H1 (cell line): ENCODE measurements around the gene IRS1. TPM values are rescaled to one million over a fixed set of nuclear protein-coding genes. Genes with fewer than 3 reads are reported as not detected.

Source experiments
- CTCF ChIA-PET: fragments of 300-600 bp; sonication (Branson Sonifier 250); formaldehyde crosslinking; loops from one replicate; lab custom pipeline; 2021; ENCODE audit not compliant: partially characterized antibody; lab: Charles Lee
- POLR2A ChIA-PET: fragments of 300-600 bp; sonication (Branson Sonifier 250); formaldehyde crosslinking; loops from one replicate; lab custom pipeline; 2021; ENCODE audit warnings: inconsistent platforms; ENCODE audit not compliant: partially characterized antibody; lab: Charles Lee
- DNase-seq, 2 experiments: peaks; one replicate each; pipeline versions ENCODE4 v3.0.0 to v3.0.0-alpha.2; 2010 to 2022; ENCODE audit warnings: low spot score in 2 of 2, low read depth in 1 of 2, mixed read lengths in 1 of 2
- FAIRE-seq: peaks from 2 replicates; lab custom pipeline; 2011; peaks lifted over from hg19 to GRCh38; lab: Jason Lieb, UNC
- H2AFZ ChIP-seq: 2 replicates; pipeline ENCODE4 v1.8.1; 2012; ENCODE audit warnings: low read length, inconsistent platforms
- H2AK5ac ChIP-seq: 2 replicates; pipeline ENCODE4 v1.6.1; 2013; ENCODE audit warnings: low read depth, low read length
- H2BK120ac ChIP-seq: replicated peaks from 2 replicates; pipeline ENCODE3; 2013; ENCODE audit warnings: low read depth, low read length, inconsistent platforms
- H2BK12ac ChIP-seq: 2 replicates; pipeline ENCODE4 v1.6.1; 2013; ENCODE audit warnings: low read depth, low read length
- H2BK15ac ChIP-seq: 2 replicates; pipeline ENCODE4 v1.6.1; 2013; ENCODE audit warnings: low read length
- H2BK20ac ChIP-seq: 2 replicates; pipeline ENCODE4 v1.6.1; 2013; ENCODE audit warnings: low read length
- H2BK5ac ChIP-seq: 2 replicates; pipeline ENCODE4 v1.6.1; 2013; ENCODE audit warnings: low read depth, low read length
- H3K14ac ChIP-seq: 2 replicates; pipeline ENCODE4 v1.6.1; 2013; ENCODE audit warnings: inconsistent platforms; ENCODE audit not compliant: insufficient read length
- H3K18ac ChIP-seq: 2 replicates; pipeline ENCODE4 v1.6.1; 2013; ENCODE audit warnings: low read length; ENCODE audit errors: extremely low read depth
- H3K23ac ChIP-seq: 2 replicates; pipeline ENCODE4 v1.6.1; 2013; ENCODE audit warnings: inconsistent platforms; ENCODE audit not compliant: insufficient read length
- H3K23me2 ChIP-seq: 2 replicates; pipeline ENCODE4 v1.6.1; 2013; ENCODE audit warnings: low read depth, low read length
- H3K27ac ChIP-seq: 2 replicates; pipeline ENCODE4 v1.6.1; 2011; ENCODE audit warnings: low read depth, low read length, inconsistent platforms
- H3K27me3 ChIP-seq, 4 experiments: replicated peaks in 1 of 4; 1 replicate in 1 of 4; 2 replicates in 3 of 4; pipeline versions ENCODE4 v1.6.1 to v1.8.1; 2011 to 2013; ENCODE audit warnings: low read length in 3 of 4, mild to moderate bottlenecking in 3 of 4, inconsistent platforms in 2 of 4, mixed read lengths in 2 of 4, moderate library complexity in 1 of 4; ENCODE audit not compliant: control insufficient read depth in 3 of 4, insufficient read depth in 3 of 4; ENCODE audit errors: extremely low read depth in 1 of 4
- H3K36me3 ChIP-seq, 4 experiments: 2 replicates each; pipeline versions ENCODE4 v1.6.1 to v1.8.1; 2011 to 2013; ENCODE audit warnings: mild to moderate bottlenecking in 4 of 4, low read length in 3 of 4, moderate library complexity in 2 of 4, control low read depth in 1 of 4, inconsistent platforms in 1 of 4; ENCODE audit not compliant: insufficient read depth in 4 of 4, control insufficient read depth in 2 of 4
- H3K4ac ChIP-seq: replicated peaks from 2 replicates; pipeline ENCODE3; 2013; ENCODE audit warnings: low read length, low read depth, mixed read lengths, inconsistent platforms; ENCODE audit not compliant: insufficient read length
- H3K4me1 ChIP-seq, 4 experiments: replicated peaks in 1 of 4; 1 replicate in 1 of 4; 2 replicates in 3 of 4; pipeline versions ENCODE4 v1.6.1 to v1.8.1; 2011 to 2013; ENCODE audit warnings: low read length in 3 of 4, inconsistent platforms in 2 of 4, mixed read lengths in 1 of 4; ENCODE audit not compliant: insufficient read depth in 4 of 4, control insufficient read depth in 3 of 4
- H3K4me2 ChIP-seq, 2 experiments: 2 replicates each; pipeline versions ENCODE4 v1.6.1 to v1.8.1; 2011 to 2013; ENCODE audit warnings: low read depth in 2 of 2, low read length in 2 of 2, control low read depth in 1 of 2, inconsistent platforms in 1 of 2, mild to moderate bottlenecking in 1 of 2; ENCODE audit not compliant: insufficient read depth in 1 of 2
- H3K4me3 ChIP-seq, 4 experiments: fragments of 200-600, 300-600 bp in 1 of 4; sonication (generic), shearing (Covaris generic), sonication (Bioruptor Twin) in 1 of 4; 2 replicates each; pipeline versions ENCODE4 v1.5.1 to v1.8.1; 2011 to 2016; ENCODE audit warnings: low read length in 4 of 4, low read depth in 3 of 4, control low read depth in 2 of 4, inconsistent platforms in 2 of 4, mild to moderate bottlenecking in 2 of 4, mixed read lengths in 1 of 4, moderate library complexity in 1 of 4; ENCODE audit not compliant: insufficient read depth in 2 of 4; ENCODE audit errors: extremely low read depth in 1 of 4
- H3K56ac ChIP-seq: replicated peaks from 2 replicates; pipeline ENCODE3; 2013; ENCODE audit warnings: low read depth, mild to moderate bottlenecking, mixed read lengths, low read length, inconsistent platforms; ENCODE audit not compliant: insufficient read length
- H3K79me1 ChIP-seq: 2 replicates; pipeline ENCODE4 v1.6.1; 2013; ENCODE audit warnings: low read depth, low read length, control low read depth
- H3K79me2 ChIP-seq, 2 experiments: 2 replicates each; pipeline versions ENCODE4 v1.6.1 to v1.8.1; 2012 to 2013; ENCODE audit warnings: low read length in 2 of 2, mild to moderate bottlenecking in 2 of 2, inconsistent platforms in 1 of 2; ENCODE audit not compliant: insufficient read depth in 2 of 2, control insufficient read depth in 1 of 2
- H3K9ac ChIP-seq, 4 experiments: replicated peaks in 1 of 4; 1 replicate in 1 of 4; 2 replicates in 3 of 4; pipeline versions ENCODE4 v1.6.1 to v1.8.1; 2011 to 2013; ENCODE audit warnings: low read depth in 3 of 4, low read length in 3 of 4, control low read depth in 2 of 4, mild to moderate bottlenecking in 2 of 4, moderate library complexity in 2 of 4, inconsistent platforms in 1 of 4; ENCODE audit errors: extremely low read depth in 1 of 4
- H3K9me3 ChIP-seq, 2 experiments: 2 replicates each; pipeline versions ENCODE4 v1.6.1 to v1.8.1; 2012 to 2013; ENCODE audit warnings: mild to moderate bottlenecking in 2 of 2, moderate library complexity in 2 of 2, control low read depth in 1 of 2, inconsistent platforms in 1 of 2, low read depth in 1 of 2, low read length in 1 of 2, mixed read lengths in 1 of 2; ENCODE audit not compliant: insufficient read depth in 2 of 2
- H4K20me1 ChIP-seq, 2 experiments: replicated peaks in 1 of 2; 2 replicates each; pipeline versions ENCODE3 to v1.8.1; 2011 to 2013; ENCODE audit warnings: inconsistent platforms in 2 of 2, low read length in 2 of 2, mild to moderate bottlenecking in 1 of 2; ENCODE audit not compliant: insufficient read depth in 2 of 2, control insufficient read depth in 1 of 2
- H4K5ac ChIP-seq: 2 replicates; pipeline ENCODE4 v1.6.1; 2013; ENCODE audit warnings: low read length, low read depth, mixed read lengths, inconsistent platforms; ENCODE audit not compliant: insufficient read length
- H4K8ac ChIP-seq: 2 replicates; pipeline ENCODE4 v1.8.0; 2013; ENCODE audit warnings: mild to moderate bottlenecking, moderate library complexity, low read length, inconsistent platforms; ENCODE audit not compliant: insufficient read depth; ENCODE audit errors: extremely low read depth
- H4K91ac ChIP-seq: replicated peaks from 2 replicates; pipeline ENCODE3; 2013; ENCODE audit warnings: low read length, mixed read lengths, inconsistent platforms; ENCODE audit not compliant: insufficient read length
- CREB1 ChIP-seq: IDR thresholded peaks from 2 replicates; pipeline ENCODE4 v1.6.1; 2012; ENCODE audit warnings: inconsistent platforms
- EZH2 ChIP-seq: fragments of 200-600 bp; sonication (generic); IDR thresholded peaks from 2 replicates; pipeline ENCODE4 v1.7.1; 2012; ENCODE audit warnings: low read depth, mild to moderate bottlenecking, moderate library complexity, low read length, inconsistent platforms; ENCODE audit not compliant: severe bottlenecking
- FOSL1 ChIP-seq: IDR thresholded peaks from 2 replicates; pipeline ENCODE4 v1.6.1; 2011; ENCODE audit warnings: mild to moderate bottlenecking, low read depth, low read length, moderate library complexity; ENCODE audit not compliant: insufficient read depth
- JUN ChIP-seq: IDR thresholded peaks from 2 replicates; pipeline ENCODE4 v1.6.1; 2011; ENCODE audit warnings: low read depth, mild to moderate bottlenecking, improper control_type of control experiment, low read length
- WGBS, 2 experiments: shearing (Covaris generic) in 1 of 2; methylation state at CpG; one replicate each; pipeline versions ENCODE4 v1.1.6 to v1.1.7; 2013 to 2015; ENCODE audit warnings: low lambda C conversion rate in 2 of 2, mixed read lengths in 2 of 2, inconsistent platforms in 1 of 2, low coverage in 1 of 2, missing lambda C conversion rate in 1 of 2; ENCODE audit not compliant: insufficient replicate concordance in 2 of 2, insufficient coverage in 1 of 2, insufficient read length in 1 of 2; ENCODE audit errors: extremely low coverage in 1 of 2, missing lambda C conversion rate in 1 of 2; 5-methylcytosine and 5-hydroxymethylcytosine counted together
- polyA plus RNA-seq, 7 experiments: library from polyadenylated mRNA; depleted of rRNA in 3 of 7; stranded (reverse) in 5 of 7; unstranded in 2 of 7; fragments of >200 nt in 5 of 7; fragments of 200-250 nt in 2 of 7; gene quantifications; 1 replicate in 5 of 7; 2 replicates in 1 of 7; 4 replicates in 1 of 7; pipeline versions ENCODE4 v1.2.1 to v1.2.3, GENCODE V29; 2011 to 2013; ENCODE audit warnings: missing spikeins in 2 of 7, mixed read lengths in 2 of 7
- total RNA-seq: library from RNA; stranded (reverse); fragmentation: NEBNext Ultra II Directional; extraction: Animal tissue kit (Norgen Biotek cat#: 25700); gene quantifications from 2 replicates; pipeline ENCODE4 v1.2.1, GENCODE V29; 2021

Gene IRS1
- total and polyA plus RNA-seq, 2 of the 8 experiments (the other 6 are each of a cell fraction or from before 2014, with no cell fraction given) = 9.1 to 26.9 TPM

DNA sequence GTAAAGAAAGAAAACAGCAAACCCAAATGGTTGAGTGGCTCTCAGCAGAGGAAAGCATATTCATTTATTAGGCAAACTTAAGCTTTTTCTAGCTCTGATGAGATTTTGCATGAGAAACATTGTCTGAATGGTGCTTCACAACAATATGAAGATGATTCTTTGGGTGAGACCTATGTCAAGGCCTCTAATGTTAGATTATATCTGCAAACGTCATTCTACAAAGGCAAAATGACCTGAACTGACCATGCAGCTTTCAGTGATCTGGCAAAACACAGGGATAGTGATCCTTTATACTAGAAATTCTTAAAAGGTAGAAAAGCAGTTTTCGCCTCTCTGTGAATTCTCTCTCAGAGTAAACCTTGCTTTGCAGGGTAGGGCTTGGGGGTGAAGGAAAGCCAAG, 47.9 kb upstream of the IRS1 start:
- Histone ChIP-seq H4K91ac (no peak overlapping the region), H3K14ac (no peak overlapping the region), H3K4me1 (peaks cover 0 to 2% (median 0%) of the 10 kb centered on the region in 4 experiments; a peak in 1 of 7 replicates), H4K5ac (no peak overlapping the region), H3K4me2 (no peak overlapping the region), H2BK20ac (no peak overlapping the region), H3K79me1 (no peaks in the 10 kb centered on the region), H2AK5ac (no peak overlapping the region), H2AFZ (no peak overlapping the region), H4K8ac (no peak overlapping the region), H3K9me3 (no peaks in the 10 kb centered on the region), H3K4ac (no peak overlapping the region), H3K36me3 (no peaks in the 10 kb centered on the region), H4K20me1 (no peaks in the 10 kb centered on the region), H3K23ac (no peak overlapping the region), H3K79me2 (peaks cover 0 to 3% of the 10 kb centered on the region in 2 experiments; a peak in 2 of 4 replicates), H2BK12ac (no peak overlapping the region), H3K23me2 (no peaks in the 10 kb centered on the region; the same call in 1 of the 2 replicates), H3K9ac (no peak overlapping the region), H2BK15ac (no peak overlapping the region), H3K4me3 (no peak overlapping the region), H3K27me3 (no peaks in the 10 kb centered on the region), H3K27ac (no peak overlapping the region), H2BK5ac (no peak overlapping the region), H2BK120ac (no peak overlapping the region), H3K18ac (no peak overlapping the region), H3K56ac (no peak overlapping the region)
- TF ChIP-seq EZH2 (no peak), CREB1 (no peak), FOSL1 (no peak), JUN (no peak)
- ChIA-PET CTCF (no interaction called here), POLR2A (interaction anchor here (1.3 to 1.8 kb wide), 2 partner anchors 8 to 12 kb away, joined by 4 read pairs; no protein-coding TSS in a partner anchor)
- 86% methylated on average over 2 of the region's 2 CpGs; no CpG with 5 or more reads in 1 of the 2 experiments for WGBS, 2 experiments
- no peak for DNase-seq
- FAIRE-seq = no peak
